ENCODE data around the gene PRG3. TPM values are rescaled to one million over a fixed set of nuclear protein-coding genes. Genes with fewer than 3 reads are reported as not detected.

The PRG3 gene
- total RNA-seq, 1 experiment from 2014 or later, result not detected

DNA sequence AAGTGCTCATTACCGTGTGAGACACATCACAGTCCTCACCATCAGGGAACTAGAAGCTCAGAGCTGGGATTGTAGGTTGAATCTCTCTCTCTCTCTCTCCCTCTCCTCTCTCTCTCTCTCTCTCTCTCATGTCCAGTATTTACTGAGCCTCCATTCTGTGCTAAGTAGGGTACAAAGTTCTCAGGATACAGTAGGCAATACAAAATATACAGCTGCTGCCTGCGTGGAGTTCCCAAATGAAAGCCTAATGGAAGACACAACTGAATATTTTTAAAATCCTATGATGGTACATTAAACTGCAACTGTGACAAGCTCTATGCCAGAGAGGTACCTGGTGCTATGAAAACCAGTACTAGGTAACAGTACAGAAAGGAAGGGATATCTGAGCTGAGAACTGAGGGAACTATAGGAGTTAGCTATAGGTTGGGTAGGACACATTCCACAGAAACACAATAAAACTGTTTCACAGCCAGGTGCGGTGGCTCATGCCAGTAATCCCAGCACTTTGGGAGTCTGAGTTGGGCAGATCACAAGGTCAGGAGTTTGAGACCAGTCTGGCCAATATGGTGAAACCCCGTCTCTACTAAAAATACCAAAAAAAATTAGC is 19.1 kb upstream of the PRG3 start (continued):
- TF ChIP-seq, protein P1, sequence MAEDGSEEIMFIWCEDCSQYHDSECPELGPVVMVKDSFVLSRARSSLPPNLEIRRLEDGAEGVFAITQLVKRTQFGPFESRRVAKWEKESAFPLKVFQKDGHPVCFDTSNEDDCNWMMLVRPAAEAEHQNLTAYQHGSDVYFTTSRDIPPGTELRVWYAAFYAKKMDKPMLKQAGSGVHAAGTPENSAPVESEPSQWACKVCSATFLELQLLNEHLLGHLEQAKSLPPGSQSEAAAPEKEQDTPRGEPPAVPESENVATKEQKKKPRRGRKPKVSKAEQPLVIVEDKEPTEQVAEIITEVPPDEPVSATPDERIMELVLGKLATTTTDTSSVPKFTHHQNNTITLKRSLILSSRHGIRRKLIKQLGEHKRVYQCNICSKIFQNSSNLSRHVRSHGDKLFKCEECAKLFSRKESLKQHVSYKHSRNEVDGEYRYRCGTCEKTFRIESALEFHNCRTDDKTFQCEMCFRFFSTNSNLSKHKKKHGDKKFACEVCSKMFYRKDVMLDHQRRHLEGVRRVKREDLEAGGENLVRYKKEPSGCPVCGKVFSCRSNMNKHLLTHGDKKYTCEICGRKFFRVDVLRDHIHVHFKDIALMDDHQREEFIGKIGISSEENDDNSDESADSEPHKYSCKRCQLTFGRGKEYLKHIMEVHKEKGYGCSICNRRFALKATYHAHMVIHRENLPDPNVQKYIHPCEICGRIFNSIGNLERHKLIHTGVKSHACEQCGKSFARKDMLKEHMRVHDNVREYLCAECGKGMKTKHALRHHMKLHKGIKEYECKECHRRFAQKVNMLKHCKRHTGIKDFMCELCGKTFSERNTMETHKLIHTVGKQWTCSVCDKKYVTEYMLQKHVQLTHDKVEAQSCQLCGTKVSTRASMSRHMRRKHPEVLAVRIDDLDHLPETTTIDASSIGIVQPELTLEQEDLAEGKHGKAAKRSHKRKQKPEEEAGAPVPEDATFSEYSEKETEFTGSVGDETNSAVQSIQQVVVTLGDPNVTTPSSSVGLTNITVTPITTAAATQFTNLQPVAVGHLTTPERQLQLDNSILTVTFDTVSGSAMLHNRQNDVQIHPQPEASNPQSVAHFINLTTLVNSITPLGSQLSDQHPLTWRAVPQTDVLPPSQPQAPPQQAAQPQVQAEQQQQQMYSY (CRISPR knock-in tag; IDR thresholded peaks at IDR 0.05), result no peak
- TF ChIP-seq, protein P2, sequence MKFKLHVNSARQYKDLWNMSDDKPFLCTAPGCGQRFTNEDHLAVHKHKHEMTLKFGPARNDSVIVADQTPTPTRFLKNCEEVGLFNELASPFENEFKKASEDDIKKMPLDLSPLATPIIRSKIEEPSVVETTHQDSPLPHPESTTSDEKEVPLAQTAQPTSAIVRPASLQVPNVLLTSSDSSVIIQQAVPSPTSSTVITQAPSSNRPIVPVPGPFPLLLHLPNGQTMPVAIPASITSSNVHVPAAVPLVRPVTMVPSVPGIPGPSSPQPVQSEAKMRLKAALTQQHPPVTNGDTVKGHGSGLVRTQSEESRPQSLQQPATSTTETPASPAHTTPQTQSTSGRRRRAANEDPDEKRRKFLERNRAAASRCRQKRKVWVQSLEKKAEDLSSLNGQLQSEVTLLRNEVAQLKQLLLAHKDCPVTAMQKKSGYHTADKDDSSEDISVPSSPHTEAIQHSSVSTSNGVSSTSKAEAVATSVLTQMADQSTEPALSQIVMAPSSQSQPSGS (CRISPR knock-in tag; IDR thresholded peaks at IDR 0.05; ENCODE audit: borderline replicate concordance, low read depth), result no peak
- TF ChIP-seq, protein P3, sequence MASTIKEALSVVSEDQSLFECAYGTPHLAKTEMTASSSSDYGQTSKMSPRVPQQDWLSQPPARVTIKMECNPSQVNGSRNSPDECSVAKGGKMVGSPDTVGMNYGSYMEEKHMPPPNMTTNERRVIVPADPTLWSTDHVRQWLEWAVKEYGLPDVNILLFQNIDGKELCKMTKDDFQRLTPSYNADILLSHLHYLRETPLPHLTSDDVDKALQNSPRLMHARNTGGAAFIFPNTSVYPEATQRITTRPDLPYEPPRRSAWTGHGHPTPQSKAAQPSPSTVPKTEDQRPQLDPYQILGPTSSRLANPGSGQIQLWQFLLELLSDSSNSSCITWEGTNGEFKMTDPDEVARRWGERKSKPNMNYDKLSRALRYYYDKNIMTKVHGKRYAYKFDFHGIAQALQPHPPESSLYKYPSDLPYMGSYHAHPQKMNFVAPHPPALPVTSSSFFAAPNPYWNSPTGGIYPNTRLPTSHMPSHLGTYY (CRISPR knock-in tag; IDR thresholded peaks at IDR 0.05), result no peak

DNA sequence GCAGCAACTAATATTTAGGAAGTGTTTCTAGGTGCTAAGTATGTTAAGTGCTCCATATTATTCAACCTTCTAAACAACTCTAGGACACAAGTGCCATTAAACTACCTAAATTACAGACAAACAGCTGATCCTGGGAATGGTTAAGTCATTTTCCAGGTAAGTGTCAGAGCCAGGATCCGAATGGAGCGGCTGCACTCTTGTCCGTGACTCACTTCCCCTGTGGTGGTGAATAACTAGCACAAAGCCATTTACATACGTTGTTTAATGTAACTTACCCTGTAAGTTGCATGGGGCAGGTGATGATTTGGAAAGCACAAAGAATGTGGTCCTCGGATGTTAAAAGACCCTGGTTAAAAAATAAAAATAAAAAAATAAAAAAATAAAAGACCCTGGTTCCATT is 18.3 kb upstream of the PRG3 start:
- no peak overlapping the region for H3K27ac Mint-ChIP-seq
- ChIA-PET CTCF (interaction anchor here (0.6 to 1.2 kb wide), 2 partner anchors 59 to 471 kb away, joined by 3 read pairs; no protein-coding TSS in a partner anchor), POLR2A (no interaction called here)
- no peak for DNase-seq (ENCODE audit: low spot score)
- H3K27me3 Mint-ChIP-seq (ENCODE audit: low read depth), result peaks cover 9% of the 10 kb centered on the region; the same call in 1 of the 2 replicates
- no peak for ATAC-seq
- H3K36me3 Mint-ChIP-seq, result no peaks in the 10 kb centered on the region
- H3K9me3 Mint-ChIP-seq, result no peaks in the 10 kb centered on the region
- H3K4me1 Mint-ChIP-seq, result no peaks in the 10 kb centered on the region
- TF ChIP-seq, protein P4, sequence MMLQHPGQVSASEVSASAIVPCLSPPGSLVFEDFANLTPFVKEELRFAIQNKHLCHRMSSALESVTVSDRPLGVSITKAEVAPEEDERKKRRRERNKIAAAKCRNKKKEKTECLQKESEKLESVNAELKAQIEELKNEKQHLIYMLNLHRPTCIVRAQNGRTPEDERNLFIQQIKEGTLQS (CRISPR knock-in tag; conservative IDR thresholded peaks at IDR 0.05), result no peak
- TF ChIP-seq, protein P5, sequence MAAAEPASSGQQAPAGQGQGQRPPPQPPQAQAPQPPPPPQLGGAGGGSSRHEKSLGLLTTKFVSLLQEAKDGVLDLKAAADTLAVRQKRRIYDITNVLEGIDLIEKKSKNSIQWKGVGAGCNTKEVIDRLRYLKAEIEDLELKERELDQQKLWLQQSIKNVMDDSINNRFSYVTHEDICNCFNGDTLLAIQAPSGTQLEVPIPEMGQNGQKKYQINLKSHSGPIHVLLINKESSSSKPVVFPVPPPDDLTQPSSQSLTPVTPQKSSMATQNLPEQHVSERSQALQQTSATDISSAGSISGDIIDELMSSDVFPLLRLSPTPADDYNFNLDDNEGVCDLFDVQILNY (CRISPR knock-in tag; IDR thresholded peaks at IDR 0.05), result no peak
- TF ChIP-seq, protein P6, sequence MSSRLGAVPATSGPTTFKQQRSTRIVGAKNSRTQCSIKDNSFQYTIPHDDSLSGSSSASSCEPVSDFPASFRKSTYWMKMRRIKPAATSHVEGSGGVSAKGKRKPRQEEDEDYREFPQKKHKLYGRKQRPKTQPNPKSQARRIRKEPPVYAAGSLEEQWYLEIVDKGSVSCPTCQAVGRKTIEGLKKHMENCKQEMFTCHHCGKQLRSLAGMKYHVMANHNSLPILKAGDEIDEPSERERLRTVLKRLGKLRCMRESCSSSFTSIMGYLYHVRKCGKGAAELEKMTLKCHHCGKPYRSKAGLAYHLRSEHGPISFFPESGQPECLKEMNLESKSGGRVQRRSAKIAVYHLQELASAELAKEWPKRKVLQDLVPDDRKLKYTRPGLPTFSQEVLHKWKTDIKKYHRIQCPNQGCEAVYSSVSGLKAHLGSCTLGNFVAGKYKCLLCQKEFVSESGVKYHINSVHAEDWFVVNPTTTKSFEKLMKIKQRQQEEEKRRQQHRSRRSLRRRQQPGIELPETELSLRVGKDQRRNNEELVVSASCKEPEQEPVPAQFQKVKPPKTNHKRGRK (CRISPR knock-in tag; IDR thresholded peaks at IDR 0.05; ENCODE audit: borderline replicate concordance), result no peak
- TF ChIP-seq HMGA2 (CRISPR knock-in tag; IDR thresholded peaks at IDR 0.05) (no peak), EMX1 (CRISPR knock-in tag; IDR thresholded peaks at IDR 0.05) (no peak), SMAD4 (CRISPR knock-in tag; IDR thresholded peaks at IDR 0.05) (no peak)
- TF ChIP-seq, protein P7, sequence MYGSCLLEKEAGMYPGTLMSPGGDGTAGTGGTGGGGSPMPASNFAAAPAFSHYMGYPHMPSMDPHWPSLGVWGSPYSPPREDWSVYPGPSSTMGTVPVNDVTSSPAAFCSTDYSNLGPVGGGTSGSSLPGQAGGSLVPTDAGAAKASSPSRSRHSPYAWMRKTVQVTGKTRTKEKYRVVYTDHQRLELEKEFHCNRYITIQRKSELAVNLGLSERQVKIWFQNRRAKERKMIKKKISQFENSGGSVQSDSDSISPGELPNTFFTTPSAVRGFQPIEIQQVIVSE (CRISPR knock-in tag; IDR thresholded peaks at IDR 0.05; ENCODE audit: borderline replicate concordance), result no peak
- H3K4me3 Mint-ChIP-seq, result no peak overlapping the region

DNA sequence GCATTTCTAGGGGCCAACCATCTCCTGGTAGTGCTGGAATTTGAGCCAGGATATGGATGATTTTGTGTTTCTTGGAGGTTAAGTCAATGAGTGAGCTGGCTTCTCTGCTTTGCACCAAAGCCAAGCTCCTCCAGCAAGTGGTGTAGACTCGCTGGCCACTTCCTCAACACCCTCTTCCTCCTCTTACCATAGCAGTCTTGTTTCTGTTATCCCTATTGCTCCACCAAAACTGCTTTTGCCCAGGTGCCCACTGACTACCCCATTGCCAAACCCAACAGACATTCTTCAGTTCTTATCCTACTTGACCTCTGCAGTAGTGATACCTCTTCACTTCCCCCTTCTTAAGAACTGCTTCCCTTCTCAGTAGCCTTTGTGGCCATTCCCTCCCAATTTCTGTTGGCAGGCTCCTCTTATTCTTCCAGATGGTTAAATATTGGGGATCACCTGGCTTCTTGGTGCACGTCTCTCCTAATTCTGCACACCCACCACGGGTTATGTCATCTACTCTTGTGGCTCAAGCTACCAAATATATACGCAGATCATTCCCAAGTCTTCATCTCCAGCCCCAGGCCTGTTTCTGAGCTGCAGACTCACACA is 16.5 kb upstream of the PRG3 start:
- no peak for ATAC-seq
- DNase-seq (ENCODE audit: low spot score), result no peak
- CTCF ChIA-PET, result no interaction called here
- no peak overlapping the region for H3K27ac Mint-ChIP-seq
- H3K4me3 Mint-ChIP-seq, result no peak overlapping the region
- no peaks in the 10 kb centered on the region for H3K36me3 Mint-ChIP-seq
- peaks cover 7% of the 10 kb centered on the region for H3K27me3 Mint-ChIP-seq (ENCODE audit: low read depth)
- H3K9me3 Mint-ChIP-seq, result no peaks in the 10 kb centered on the region
- H3K4me1 Mint-ChIP-seq, result no peaks in the 10 kb centered on the region
- POLR2A ChIA-PET, result no interaction called here
- no peak for TF ChIP-seq EMX1 (CRISPR knock-in tag; IDR thresholded peaks at IDR 0.05)
- no peak for TF ChIP-seq GABPB1 (CRISPR knock-in tag; IDR thresholded peaks at IDR 0.05)
- no peak for TF ChIP-seq FOXK1 (CRISPR knock-in tag; IDR thresholded peaks at IDR 0.05)
- no peak for TF ChIP-seq NR3C1 (CRISPR knock-in tag; conservative IDR thresholded peaks at IDR 0.05; ENCODE audit: low read depth)
- TF ChIP-seq, protein P8, sequence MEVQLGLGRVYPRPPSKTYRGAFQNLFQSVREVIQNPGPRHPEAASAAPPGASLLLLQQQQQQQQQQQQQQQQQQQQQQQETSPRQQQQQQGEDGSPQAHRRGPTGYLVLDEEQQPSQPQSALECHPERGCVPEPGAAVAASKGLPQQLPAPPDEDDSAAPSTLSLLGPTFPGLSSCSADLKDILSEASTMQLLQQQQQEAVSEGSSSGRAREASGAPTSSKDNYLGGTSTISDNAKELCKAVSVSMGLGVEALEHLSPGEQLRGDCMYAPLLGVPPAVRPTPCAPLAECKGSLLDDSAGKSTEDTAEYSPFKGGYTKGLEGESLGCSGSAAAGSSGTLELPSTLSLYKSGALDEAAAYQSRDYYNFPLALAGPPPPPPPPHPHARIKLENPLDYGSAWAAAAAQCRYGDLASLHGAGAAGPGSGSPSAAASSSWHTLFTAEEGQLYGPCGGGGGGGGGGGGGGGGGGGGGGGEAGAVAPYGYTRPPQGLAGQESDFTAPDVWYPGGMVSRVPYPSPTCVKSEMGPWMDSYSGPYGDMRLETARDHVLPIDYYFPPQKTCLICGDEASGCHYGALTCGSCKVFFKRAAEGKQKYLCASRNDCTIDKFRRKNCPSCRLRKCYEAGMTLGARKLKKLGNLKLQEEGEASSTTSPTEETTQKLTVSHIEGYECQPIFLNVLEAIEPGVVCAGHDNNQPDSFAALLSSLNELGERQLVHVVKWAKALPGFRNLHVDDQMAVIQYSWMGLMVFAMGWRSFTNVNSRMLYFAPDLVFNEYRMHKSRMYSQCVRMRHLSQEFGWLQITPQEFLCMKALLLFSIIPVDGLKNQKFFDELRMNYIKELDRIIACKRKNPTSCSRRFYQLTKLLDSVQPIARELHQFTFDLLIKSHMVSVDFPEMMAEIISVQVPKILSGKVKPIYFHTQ (CRISPR knock-in tag; IDR thresholded peaks at IDR 0.05), result no peak
- TF ChIP-seq ZNF121 (CRISPR knock-in tag; IDR thresholded peaks at IDR 0.05), result no peak
- TF ChIP-seq, protein P9, sequence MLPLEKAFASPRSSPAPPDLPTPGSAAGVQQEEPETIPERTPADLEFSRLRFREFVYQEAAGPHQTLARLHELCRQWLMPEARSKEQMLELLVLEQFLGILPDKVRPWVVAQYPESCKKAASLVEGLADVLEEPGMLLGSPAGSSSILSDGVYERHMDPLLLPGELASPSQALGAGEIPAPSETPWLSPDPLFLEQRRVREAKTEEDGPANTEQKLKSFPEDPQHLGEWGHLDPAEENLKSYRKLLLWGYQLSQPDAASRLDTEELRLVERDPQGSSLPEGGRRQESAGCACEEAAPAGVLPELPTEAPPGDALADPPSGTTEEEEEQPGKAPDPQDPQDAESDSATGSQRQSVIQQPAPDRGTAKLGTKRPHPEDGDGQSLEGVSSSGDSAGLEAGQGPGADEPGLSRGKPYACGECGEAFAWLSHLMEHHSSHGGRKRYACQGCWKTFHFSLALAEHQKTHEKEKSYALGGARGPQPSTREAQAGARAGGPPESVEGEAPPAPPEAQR (CRISPR knock-in tag; IDR thresholded peaks at IDR 0.05), result no peak
- no peak for TF ChIP-seq NFYB (CRISPR knock-in tag; conservative IDR thresholded peaks at IDR 0.05; ENCODE audit: low read depth)

Data from WTC11 (cell line).